HG03571 (cell line): ENCODE measurements around the gene PSD.
A peak's percentile ranks its signal among the peaks of the same experiment; 100 is the strongest.

Experiments
- ATAC-seq: cut with Tn5 transposase; IDR thresholded peaks from one replicate; pipeline ENCODE4 v1.9.1; 2021; ENCODE audit not compliant: unreplicated experiment

Gene PSD

GRCh38 chr10:102405632-102406031 lies 13.0 kb downstream of the PSD start:
- no peak for ATAC-seq

DNA sequence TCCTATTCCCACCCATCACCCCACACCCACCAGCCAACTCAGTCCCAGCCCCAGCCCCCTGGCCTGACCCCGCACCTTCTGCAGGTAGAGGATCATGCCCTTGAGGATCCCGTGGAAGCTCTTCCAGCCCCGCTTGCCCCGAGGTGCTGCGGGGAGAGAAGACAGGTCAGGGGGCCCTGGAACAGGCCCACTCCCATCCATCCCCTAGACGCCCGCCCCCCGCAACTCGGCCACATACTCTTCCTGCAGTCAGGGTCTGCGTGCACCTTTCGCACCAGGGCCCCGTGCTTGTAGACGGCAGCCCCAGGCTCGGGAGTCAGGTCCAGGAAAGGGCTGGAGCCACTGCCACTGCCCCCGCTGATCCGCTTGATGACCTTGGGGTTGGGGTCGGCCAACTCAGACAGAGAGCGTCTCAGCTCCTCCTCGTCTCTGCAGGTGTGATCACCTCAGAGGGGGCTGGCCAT lies 13.4 kb downstream of the PSD start:
- ATAC-seq: no peak

DNA sequence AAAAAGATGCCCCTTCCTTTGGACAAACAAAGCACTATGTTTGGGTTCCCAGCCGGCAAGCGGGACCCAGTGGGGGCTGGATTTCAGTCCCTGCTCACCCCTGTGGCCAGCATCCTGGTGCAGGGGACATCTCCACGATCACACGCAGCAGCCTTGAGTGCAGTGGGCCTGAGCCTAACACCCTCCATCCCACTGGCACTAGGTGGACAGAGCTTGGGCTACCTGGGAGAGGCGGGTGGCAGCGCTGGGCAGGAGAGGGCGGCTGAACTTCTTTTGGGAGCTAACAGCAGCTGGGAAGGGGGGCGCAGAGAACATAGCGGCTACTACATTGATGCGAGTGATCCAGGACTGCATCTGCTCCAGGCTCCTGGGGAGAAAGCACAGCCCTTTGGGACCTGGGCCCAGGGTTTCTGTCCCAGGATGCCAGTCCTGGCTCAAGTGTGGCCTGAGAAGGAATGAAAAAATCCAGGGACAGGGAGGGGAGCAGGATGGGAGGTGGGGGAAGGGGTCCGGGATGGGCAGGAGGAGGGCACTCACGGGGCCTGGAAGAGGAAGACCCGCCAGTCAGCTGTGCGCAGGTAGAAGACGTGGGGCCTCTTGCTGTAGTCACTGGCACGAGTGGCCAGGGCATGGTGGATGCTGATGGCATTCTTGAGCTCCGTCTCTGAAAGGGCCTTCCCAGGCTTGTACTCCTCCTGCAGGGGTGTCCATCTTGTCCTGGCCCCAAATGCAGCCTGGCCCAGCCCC lies 14.1 kb downstream of the PSD start:
- ATAC-seq: no peak

DNA sequence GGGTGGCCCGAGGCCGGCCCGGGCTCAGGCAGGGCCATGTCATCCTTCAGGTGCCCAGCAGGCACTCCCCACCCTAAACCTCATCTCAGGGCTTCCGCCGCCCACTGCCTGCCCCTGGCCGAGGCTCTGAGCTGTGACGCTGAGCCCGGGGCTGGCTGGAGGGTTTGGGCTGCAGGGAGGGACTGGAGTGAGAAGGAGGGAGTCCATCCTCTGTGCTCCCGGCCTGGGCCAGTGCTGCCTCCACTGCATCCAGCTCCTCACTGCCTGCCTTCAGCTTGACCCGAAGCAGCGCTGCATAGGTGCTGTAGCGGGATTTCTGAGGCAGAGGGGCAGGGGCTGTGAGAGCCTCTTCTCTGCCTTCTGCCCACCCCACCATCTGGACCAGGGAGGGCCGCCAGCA lies 15.5 kb downstream of the PSD start:
- no peak for ATAC-seq

DNA sequence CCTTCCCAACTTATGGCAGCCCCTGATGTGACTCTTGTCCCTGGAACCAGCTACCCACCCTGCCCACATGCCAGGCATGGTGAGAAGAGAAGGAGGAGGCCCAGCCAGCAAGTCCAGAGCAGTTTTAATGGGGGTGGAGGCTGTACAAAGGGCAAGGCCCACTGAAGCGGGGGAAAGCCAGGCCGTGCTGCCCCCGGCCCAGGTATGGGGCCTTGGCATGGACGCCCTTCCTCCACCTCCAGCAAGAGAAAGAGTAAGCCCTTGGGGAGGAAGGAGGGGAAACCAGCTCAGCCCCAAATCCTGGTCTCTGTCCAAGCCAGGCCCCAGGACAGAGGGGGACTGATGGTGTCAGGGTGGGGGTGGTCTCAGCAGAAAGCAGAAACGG lies 16.1 kb downstream of the PSD start:
- ATAC-seq: no peak

- ATAC-seq: no peak
Measured at GRCh38 chr10:102401735-102402511, 16.7 kb downstream of the PSD start.

DNA sequence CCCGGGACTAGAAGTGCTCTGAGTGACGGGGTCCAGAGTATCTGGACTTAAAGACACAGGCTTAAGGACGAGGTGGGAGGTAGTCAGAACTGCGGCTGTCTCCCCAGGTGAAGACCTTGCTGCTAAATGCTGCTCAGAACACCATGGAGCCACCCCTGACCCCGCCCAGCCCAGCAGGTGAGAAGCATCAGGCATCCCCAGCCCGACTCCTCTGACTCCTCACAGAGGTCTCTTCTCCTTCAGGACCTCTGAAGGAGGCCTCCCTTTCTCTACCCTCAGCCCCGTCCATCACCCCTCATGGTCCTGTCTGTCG lies 17.3 kb downstream of the PSD start:
- no peak for ATAC-seq

GRCh38 chr10:102400598-102401341 lies 17.8 kb downstream of the PSD start:
- ATAC-seq: no peak

DNA sequence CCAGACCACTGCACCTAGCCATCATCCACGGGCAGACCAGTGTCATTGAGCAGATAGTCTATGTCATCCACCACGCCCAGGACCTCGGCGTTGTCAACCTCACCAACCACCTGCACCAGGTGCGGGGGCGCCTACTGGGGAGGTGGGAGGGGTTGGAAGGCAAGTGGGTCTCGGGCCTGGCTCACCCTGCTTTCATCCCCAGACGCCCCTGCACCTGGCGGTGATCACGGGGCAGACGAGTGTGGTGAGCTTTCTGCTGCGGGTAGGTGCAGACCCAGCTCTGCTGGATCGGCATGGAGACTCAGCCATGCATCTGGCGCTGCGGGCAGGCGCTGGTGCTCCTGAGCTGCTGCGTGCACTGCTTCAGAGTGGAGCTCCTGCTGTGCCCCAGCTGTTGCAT lies 18.5 kb downstream of the PSD start:
- no peak for ATAC-seq

- no peak for ATAC-seq
Measured at GRCh38 chr10:102399217-102400021, 19.2 kb downstream of the PSD start.

DNA sequence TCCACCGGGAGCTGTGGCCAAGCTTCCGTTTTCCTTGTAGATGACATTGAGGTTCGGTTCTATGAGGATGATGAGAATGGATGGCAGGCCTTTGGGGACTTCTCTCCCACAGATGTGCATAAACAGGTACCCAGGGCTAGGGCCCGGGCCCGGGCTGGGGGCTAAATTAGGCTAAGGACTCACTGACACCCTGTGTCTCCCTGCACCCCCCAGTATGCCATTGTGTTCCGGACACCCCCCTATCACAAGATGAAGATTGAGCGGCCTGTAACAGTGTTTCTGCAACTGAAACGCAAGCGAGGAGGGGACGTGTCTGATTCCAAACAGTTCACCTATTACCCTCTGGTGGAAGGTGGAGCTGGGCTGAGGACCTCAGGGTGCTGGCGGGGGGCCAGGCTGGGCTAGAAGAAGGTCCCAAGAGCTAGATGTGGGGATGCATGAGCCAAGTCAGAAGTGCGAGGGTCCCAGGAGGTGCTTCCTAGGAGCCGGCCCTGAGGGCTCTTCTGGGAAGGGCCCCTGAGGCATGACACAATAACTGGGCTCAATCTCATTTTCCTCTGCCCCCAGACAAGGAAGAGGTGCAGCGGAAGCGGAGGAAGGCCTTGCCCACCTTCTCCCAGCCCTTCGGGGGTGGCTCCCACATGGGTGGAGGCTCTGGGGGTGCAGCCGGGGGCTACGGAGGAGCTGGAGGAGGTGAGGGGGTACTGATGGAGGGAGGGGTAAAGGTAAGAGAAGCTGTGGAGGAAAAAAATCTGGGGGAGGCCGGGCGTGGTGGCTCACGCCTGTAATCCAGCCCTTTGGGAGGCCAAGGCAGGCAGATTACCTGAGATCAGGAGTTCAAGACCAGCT lies 20.2 kb downstream of the PSD start:
- ATAC-seq: no peak

GRCh38 chr10:102397222-102398171 lies 21.1 kb downstream of the PSD start:
- no peak for ATAC-seq

DNA sequence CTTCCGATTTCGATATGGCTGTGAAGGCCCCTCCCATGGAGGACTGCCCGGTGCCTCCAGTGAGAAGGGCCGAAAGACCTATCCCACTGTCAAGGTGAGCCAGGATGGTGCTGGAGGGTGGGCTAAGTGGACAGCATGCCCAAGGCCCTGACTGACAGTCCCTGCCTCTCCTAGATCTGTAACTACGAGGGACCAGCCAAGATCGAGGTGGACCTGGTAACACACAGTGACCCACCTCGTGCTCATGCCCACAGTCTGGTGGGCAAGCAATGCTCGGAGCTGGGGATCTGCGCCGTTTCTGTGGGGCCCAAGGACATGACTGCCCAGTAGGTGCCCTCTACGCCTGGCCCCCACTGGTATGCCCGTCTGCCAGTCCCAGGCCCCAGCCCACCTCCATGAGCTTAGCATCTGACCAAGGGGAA lies 21.8 kb downstream of the PSD start:
- no peak for ATAC-seq

DNA sequence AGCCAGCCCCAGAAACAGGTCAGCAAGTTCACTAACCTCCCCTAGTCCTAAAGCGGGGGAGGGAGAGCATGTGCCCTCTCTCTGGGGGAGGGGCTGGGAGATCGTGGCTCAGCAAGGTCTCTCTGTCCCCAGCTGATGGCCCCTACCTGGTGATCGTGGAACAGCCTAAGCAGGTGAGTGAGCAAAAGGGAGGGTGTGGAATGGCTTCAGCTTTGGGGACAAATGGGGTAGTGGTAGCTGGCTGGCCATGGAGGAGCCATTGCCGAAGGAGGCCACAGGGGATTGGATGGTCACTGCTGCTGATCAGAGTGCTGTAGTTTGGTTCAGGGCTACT lies 22.3 kb downstream of the PSD start:
- no peak for ATAC-seq

DNA sequence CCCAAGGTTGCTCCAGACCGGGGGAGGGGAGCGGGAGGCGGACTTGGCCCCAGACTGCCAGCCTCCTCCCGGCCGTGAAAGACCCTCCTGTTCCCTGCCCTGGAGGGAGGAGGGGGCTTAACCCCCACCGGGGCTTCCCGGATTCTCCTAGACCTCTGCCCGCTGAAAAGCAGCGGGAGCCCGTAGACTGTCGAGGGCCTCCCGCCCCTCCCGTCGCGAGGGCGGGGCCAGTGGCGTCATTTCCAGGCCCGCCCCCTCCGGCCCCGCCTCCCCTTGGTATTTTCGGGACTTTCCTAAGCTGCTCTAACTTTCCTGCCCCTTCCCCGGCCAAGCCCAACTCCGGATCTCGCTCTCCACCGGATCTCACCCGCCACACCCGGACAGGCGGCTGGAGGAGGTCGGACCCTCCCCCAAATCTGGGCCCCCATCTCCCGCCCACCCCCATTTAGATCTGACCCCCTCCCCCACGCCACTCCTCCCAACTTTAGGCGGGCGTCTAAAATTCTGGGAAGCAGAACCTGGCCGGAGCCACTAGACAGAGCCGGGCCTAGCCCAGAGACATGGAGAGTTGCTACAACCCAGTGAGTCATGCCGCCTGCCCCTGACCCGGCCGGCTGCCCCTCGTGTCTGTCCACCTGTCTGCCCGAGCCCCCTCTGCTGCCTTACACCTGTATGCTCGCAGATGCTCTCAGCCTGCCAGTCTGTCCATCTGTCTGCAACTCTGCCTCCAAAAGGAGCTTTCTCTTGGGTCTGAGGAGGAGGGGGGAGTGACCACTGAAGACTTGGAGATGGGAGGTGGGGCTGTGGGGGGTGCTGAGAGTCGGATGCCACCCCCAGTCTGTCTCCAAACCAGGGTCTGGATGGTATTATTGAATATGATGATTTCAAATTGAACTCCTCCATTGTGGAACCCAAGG lies 22.9 kb downstream of the PSD start, which contains the start of gene NFKB2:
NFKB2 (plus strand) TSS at position 306 of the 917 bp plus-strand sequence; CDS start at position 561, 255 bp downstream.
- peak; percentile 34 for ATAC-seq

- ATAC-seq: no peak
Measured at GRCh38 chr10:102394801-102395399, 23.7 kb downstream of the PSD start.

GRCh38 chr10:102394079-102394800 lies 24.3 kb downstream of the PSD start:
- ATAC-seq: peak; percentile 77
